PC-9 (cell line): ENCODE results near the gene TAF13.

Experiments used
- CTCF ChIP-seq: fragments of 200-600 bp; sonication (generic); conservative IDR thresholded peaks from 2 replicates; pipeline ENCODE4 v1.6.1; 2017; ENCODE audit warnings: mixed run types, antibody characterized with exemption, mild to moderate bottlenecking, moderate library complexity
- EZH2 ChIP-seq: fragments of 200-600 bp; sonication (generic); IDR thresholded peaks from 2 replicates; pipeline ENCODE4 v1.8.0; 2017; ENCODE audit warnings: antibody characterized with exemption, low read depth

GRCh38 chr1:109107785-109108184, 32.0 kb upstream of the TAF13 start:
- TF ChIP-seq CTCF (no peak), EZH2 (no peak)
